Osteoblast (primary cell): ENCODE measurements around the gene AJM1. TPM values are rescaled to one million over a fixed set of nuclear protein-coding genes. Genes with fewer than 3 reads are reported as not detected.
"Not testable (repeated sequence)": the region's sequence is repeated elsewhere in the genome, so short reads cannot be mapped to it uniquely, and the experiment has no call there.

ENCODE experiments used
- DNase-seq: peaks from one replicate; pipeline ENCODE4 v3.0.0; 2011; ENCODE audit warnings: low spot score, mixed read lengths; ENCODE audit not compliant: insufficient read length; ENCODE audit errors: missing footprints
- H2AFZ ChIP-seq: 2 replicates; pipeline ENCODE4 v1.6.0; 2011; ENCODE audit warnings: mild to moderate bottlenecking, low read length
- H3K27ac ChIP-seq: 2 replicates; pipeline ENCODE4 v1.5.1; 2011; ENCODE audit warnings: mild to moderate bottlenecking, low read depth, low read length, moderate library complexity
- H3K27me3 ChIP-seq: 2 replicates; pipeline ENCODE4 v1.6.0; 2012; ENCODE audit warnings: mild to moderate bottlenecking, control low read depth, inconsistent platforms, low read length, moderate library complexity; ENCODE audit not compliant: insufficient read depth
- H3K36me3 ChIP-seq: 2 replicates; pipeline ENCODE4 v1.5.1; 2011; ENCODE audit warnings: mild to moderate bottlenecking, low read length, control low read depth, moderate library complexity; ENCODE audit not compliant: insufficient read depth
- H3K4me1 ChIP-seq: 2 replicates; pipeline ENCODE4 v1.5.1; 2011; ENCODE audit warnings: mild to moderate bottlenecking, low read length, control low read depth, moderate library complexity; ENCODE audit not compliant: insufficient read depth
- H3K4me2 ChIP-seq: 2 replicates; pipeline ENCODE4 v1.6.0; 2011; ENCODE audit warnings: mild to moderate bottlenecking, low read length; ENCODE audit not compliant: insufficient read depth
- H3K4me3 ChIP-seq: fragments of 200-600 bp; sonication (generic); 3 replicates; pipeline ENCODE4 v1.5.1; 2012; ENCODE audit warnings: mild to moderate bottlenecking, low read length, inconsistent platforms; ENCODE audit not compliant: insufficient read depth
- H3K79me2 ChIP-seq: 2 replicates; pipeline ENCODE4 v1.6.0; 2012; ENCODE audit warnings: mild to moderate bottlenecking, low read length, control low read depth, inconsistent platforms; ENCODE audit not compliant: insufficient read depth
- H3K9me3 ChIP-seq: 2 replicates; pipeline ENCODE4 v1.5.1; 2011; ENCODE audit warnings: low read depth, low read length, control low read depth
- H4K20me1 ChIP-seq: 2 replicates; pipeline ENCODE4 v1.6.0; 2012; ENCODE audit warnings: mild to moderate bottlenecking, low read length, control low read depth; ENCODE audit not compliant: insufficient read depth
- total RNA-seq: library from RNA; depleted of rRNA; stranded (reverse); fragments of >200 nt; gene quantifications from 2 replicates; pipeline ENCODE4 v1.2.3, GENCODE V29; 2012
- TF ChIP-seq, protein P1 (sequence below): IDR thresholded peaks from 2 replicates; pipeline ENCODE4 v1.5.1; 2011; ENCODE audit warnings: mild to moderate bottlenecking, low read depth, low read length, moderate library complexity; ENCODE audit errors: extremely low read depth

AJM1 gene
- total RNA-seq, 1 donor, result 1.1 TPM

- H2AFZ ChIP-seq, result no peak overlapping the region
- H3K27ac ChIP-seq, result no peak overlapping the region
- no peak overlapping the region for H3K4me2 ChIP-seq
- H3K27me3 ChIP-seq, result peaks cover 3% of the 10 kb centered on the region
- no peaks in the 10 kb centered on the region for H3K79me2 ChIP-seq
- H4K20me1 ChIP-seq, result peaks cover 6% of the 10 kb centered on the region
- H3K4me3 ChIP-seq, result no peak overlapping the region
- no peaks in the 10 kb centered on the region for H3K9me3 ChIP-seq
- H3K4me1 ChIP-seq, result peaks cover 14% of the 10 kb centered on the region
- TF ChIP-seq, protein P1, sequence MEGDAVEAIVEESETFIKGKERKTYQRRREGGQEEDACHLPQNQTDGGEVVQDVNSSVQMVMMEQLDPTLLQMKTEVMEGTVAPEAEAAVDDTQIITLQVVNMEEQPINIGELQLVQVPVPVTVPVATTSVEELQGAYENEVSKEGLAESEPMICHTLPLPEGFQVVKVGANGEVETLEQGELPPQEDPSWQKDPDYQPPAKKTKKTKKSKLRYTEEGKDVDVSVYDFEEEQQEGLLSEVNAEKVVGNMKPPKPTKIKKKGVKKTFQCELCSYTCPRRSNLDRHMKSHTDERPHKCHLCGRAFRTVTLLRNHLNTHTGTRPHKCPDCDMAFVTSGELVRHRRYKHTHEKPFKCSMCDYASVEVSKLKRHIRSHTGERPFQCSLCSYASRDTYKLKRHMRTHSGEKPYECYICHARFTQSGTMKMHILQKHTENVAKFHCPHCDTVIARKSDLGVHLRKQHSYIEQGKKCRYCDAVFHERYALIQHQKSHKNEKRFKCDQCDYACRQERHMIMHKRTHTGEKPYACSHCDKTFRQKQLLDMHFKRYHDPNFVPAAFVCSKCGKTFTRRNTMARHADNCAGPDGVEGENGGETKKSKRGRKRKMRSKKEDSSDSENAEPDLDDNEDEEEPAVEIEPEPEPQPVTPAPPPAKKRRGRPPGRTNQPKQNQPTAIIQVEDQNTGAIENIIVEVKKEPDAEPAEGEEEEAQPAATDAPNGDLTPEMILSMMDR, result no peak
- no peak for DNase-seq
- H3K36me3 ChIP-seq, result peaks cover 3% of the 10 kb centered on the region
These were observed 2.0 kb upstream of the AJM1 start for GRCh38 chr9:136840140-136840876.

- Histone ChIP-seq H3K27me3 (peaks cover 11% of the 10 kb centered on the region), H3K79me2 (no peaks in the 10 kb centered on the region), H3K27ac (no peak overlapping the region), H3K36me3 (no peaks in the 10 kb centered on the region), H3K4me1 (peaks cover 14% of the 10 kb centered on the region), H4K20me1 (peaks cover 6% of the 10 kb centered on the region), H3K4me2 (no peak overlapping the region), H3K9me3 (no peaks in the 10 kb centered on the region), H3K4me3 (no peak overlapping the region), H2AFZ (no peak overlapping the region)
- peak; percentile 97 for DNase-seq
- TF ChIP-seq, protein P1, result no peak
These were observed 1.2 kb upstream of the AJM1 start for GRCh38 chr9:136840877-136841645.

DNA sequence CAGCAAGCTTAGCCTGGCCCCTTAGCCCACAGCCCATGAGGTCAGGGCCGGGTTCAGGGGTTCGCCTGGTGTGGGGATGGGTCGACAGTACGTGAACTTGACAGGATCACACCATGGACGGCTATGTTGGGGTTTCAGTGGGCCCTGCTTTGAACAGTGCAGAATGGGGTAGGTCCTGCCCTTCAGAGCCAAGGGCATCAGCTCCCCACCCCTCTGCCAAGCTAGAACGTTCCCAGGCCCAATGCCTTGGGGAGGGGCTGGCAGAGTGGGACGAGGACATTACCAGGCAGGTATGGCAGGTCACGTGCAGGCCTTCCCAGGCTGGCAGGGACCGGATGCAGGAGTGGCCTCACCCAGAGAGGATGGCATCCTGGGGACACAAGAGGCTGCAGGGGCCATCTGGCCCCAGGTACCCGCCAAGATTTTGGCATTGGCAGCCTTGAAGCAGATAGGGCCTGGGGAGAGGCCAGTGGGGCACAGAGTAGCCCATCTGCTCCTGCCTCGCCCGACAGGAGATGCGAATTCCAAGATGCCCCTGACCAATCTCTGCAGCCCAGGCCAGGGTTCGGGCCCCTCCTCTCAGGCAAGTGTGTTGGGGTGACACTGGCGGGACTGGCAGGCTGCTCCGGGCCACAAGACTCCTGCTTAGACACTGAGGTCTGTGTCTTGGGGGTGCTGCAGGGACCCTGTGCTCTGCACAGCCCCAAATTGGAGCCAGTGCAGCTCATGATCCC is 465 bp upstream of the AJM1 start:
- peaks cover 14% of the 10 kb centered on the region for H3K4me1 ChIP-seq
- H3K36me3 ChIP-seq, DNase-seq, H2AFZ ChIP-seq, H3K27ac ChIP-seq, H3K79me2 ChIP-seq, H4K20me1 ChIP-seq, H3K9me3 ChIP-seq: not testable (repeated sequence)
- H3K4me2 ChIP-seq, result peak overlapping the region; percentile 81
- H3K27me3 ChIP-seq, result peaks cover 16% of the 10 kb centered on the region
- H3K4me3 ChIP-seq, result peak overlapping the region; percentile 79

DNA sequence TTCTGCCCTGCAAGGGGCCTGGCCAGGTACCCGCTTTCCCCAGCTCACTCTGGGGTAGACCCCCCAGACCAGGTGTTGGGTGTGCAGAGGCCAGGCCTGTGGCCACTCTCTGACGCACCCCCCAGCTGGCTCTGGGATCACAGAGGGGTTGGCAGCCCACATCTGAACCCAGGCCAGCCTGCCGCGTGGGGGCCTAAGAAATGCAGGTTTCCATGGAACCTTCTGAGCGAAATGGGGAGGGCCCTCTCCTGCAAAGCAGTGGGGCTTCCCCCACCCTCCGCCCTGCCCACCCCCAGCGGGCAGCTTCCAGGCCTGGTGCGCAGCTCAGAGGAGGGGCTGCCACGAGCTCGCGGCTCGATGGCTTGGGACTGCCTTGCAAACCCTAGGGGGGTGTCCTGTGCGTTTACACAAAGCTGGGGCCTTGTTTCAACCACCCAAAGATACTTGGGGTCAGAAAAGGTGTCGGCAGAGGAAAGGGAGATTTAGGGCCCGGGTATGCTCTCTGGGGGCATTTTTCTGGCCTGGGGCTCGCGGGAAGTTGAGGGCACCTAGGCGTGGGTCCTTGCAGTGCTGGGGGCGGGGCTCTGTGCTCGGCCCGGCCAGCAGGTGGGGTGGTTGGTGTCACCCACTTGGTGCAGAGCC is 1.0 kb downstream of the AJM1 start:
- H3K79me2 ChIP-seq, H3K9me3 ChIP-seq, H3K4me3 ChIP-seq, H4K20me1 ChIP-seq, DNase-seq, H3K27ac ChIP-seq, H2AFZ ChIP-seq, H3K36me3 ChIP-seq: not testable (repeated sequence)
- Histone ChIP-seq H3K27me3 (peaks cover 16% of the 10 kb centered on the region), H3K4me1 (peaks cover 18% of the 10 kb centered on the region), H3K4me2 (peak overlapping the region; percentile 9)
